AG04449 (cell line): Measurements from ENCODE around the gene RASGEF1C.

Experiments
- CTCF ChIA-PET: fragments of 350-600 bp; formaldehyde crosslinking; extraction: SDS; loops from one replicate; lab custom pipeline; 2021; ENCODE audit warnings: antibody characterized with exemption; lab: Yijun Ruan, JAX
- POLR2A ChIA-PET: fragments of 400-600, 350-600 bp; formaldehyde crosslinking; extraction: SDS; loops from one replicate; lab custom pipeline; 2020; ENCODE audit warnings: antibody characterized with exemption, inconsistent platforms; lab: Yijun Ruan, JAX
- DNase-seq: peaks from one replicate; pipeline ENCODE4 v3.0.0-alpha.2; 2010; ENCODE audit warnings: low read depth, low spot score
- H3K4me3 ChIP-seq: 2 replicates; pipeline ENCODE4 v1.5.1; 2011; ENCODE audit warnings: low read depth, mild to moderate bottlenecking, control low read depth, low read length
- TF ChIP-seq, protein P1 (sequence below): IDR thresholded peaks from one replicate; pipeline ENCODE4 v1.5.1; 2011; ENCODE audit warnings: mild to moderate bottlenecking, moderate library complexity, low read length, control low read depth, inconsistent platforms; ENCODE audit not compliant: insufficient read depth; ENCODE audit errors: missing control alignments

RASGEF1C gene

DNA sequence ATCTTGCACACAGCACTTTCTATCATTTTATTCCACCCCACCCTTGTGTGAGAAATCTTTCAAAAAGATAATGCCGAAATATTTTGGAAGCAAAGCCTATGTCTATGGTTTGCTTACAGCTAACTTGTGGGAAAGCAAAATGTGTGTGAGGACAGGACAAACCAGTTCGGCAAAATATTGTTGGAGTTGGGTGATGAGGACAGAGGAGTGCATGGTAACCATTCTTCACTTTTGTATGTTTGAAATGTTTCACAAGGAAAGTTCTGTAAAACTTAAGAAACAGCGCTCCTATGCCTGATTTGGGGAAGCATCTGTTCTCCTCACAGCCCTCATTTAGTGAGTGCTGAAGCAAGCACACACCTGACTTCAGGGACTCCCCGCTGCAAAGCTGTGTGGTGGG, 75.5 kb downstream of the RASGEF1C start:
- H3K4me3 ChIP-seq = no peak overlapping the region
- DNase-seq = no peak
- POLR2A ChIA-PET = no interaction called here
- TF ChIP-seq, protein P1, sequence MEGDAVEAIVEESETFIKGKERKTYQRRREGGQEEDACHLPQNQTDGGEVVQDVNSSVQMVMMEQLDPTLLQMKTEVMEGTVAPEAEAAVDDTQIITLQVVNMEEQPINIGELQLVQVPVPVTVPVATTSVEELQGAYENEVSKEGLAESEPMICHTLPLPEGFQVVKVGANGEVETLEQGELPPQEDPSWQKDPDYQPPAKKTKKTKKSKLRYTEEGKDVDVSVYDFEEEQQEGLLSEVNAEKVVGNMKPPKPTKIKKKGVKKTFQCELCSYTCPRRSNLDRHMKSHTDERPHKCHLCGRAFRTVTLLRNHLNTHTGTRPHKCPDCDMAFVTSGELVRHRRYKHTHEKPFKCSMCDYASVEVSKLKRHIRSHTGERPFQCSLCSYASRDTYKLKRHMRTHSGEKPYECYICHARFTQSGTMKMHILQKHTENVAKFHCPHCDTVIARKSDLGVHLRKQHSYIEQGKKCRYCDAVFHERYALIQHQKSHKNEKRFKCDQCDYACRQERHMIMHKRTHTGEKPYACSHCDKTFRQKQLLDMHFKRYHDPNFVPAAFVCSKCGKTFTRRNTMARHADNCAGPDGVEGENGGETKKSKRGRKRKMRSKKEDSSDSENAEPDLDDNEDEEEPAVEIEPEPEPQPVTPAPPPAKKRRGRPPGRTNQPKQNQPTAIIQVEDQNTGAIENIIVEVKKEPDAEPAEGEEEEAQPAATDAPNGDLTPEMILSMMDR = no peak
- CTCF ChIA-PET = no interaction called here

DNA sequence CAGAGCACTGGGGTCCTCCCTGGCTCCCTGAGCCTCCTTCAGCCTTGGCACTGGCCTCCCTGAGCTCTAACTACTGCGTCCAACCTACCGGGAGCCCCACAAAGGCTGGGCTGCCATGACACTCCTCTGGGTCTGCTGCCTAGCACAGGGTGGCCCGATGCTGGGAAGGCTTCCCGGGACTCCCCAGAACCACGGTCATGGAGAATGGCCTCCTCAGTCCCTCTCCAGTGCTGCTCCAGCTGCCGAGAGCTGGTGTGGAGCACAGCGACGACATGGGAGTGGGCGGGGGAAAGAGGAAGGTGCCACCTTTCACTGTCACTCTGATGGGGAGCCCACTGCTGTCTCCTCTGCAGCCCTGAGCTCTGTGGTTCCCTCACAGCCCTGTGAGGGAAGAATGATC, 76.0 kb downstream of the RASGEF1C start:
- CTCF ChIA-PET = no interaction called here
- DNase-seq = no peak
- TF ChIP-seq, protein P1 = no peak
- no peak overlapping the region for H3K4me3 ChIP-seq
- POLR2A ChIA-PET = no interaction called here

DNA sequence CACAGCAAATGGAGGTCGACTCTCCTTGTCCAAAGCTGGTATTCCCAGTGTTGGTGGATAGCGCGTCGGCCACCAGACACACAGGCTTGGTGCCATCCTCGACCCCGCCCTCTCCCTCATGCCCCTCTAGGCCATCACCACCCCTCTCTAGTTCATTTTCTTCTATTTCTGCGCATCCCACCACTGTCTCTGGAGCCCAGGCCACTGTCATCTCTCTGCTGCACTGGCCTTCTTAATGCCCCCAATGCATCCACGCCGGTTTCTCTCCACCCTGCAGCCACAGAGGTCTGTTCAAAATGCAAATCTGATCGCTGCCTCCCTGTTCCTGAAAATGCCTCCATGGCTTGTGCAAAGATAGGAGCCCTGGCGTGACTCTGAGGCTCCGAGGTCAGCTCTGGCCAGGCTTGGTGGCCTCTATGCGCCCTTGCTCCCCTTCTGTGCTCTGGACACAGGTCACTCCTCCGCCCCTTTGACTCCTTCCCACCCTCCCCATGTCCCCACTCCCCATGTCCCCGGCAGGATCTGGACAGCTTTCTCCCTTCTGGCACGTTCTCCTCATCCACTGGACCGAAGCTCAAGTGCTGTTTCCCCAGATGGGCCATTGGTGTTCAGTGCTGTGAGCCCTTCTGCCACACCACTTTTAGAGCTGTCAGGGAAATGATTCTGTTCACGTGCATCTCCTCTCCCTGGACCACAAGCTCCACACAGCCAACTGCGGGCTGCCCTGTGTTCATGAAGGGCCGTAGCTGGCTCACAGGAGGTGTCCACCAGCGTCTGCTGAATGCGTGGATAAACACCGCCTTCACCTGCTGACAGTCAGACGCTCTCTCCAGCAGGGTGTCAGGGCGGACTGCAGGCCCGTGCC, 77.9 kb downstream of the RASGEF1C start:
- CTCF ChIA-PET = interaction anchor here (1.2 kb wide), 1 partner anchor 588 kb away, joined by 3 read pairs; no protein-coding TSS in a partner anchor
- DNase-seq = no peak
- POLR2A ChIA-PET = no interaction called here
- TF ChIP-seq, protein P1 = no peak
- H3K4me3 ChIP-seq = no peak overlapping the region

DNA sequence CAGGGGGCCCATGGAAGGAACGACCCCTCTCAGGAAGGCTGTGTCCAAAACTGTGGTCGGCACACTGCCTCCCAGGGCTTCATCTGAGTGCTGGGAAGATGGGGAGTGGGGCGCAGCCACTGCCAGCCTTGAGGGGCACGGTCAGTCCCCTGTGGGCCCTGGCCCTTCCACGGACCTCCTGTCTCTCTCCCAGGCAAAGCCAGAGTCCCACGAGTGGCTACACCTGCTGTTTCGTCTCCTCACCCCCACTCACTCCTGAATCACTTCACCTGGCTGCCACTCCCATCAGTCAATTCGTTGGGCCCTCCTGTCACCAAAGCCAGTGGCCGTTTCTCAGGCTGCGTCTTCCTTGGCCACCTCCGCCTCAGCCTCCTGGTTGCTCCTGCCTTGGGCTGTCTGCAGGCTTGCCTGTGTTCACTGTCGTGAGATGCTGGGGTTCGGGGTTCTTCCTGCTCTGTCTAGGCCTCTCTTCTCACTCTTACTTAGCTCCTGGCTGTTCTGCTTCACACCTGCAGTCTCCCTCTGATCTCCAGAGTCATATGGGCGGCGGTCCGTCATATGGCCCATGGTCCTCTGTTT, 78.6 kb downstream of the RASGEF1C start:
- no peak overlapping the region for H3K4me3 ChIP-seq
- POLR2A ChIA-PET = no interaction called here
- TF ChIP-seq, protein P1 = no peak
- DNase-seq = no peak
- CTCF ChIA-PET = interaction anchor here (1.2 kb wide), 1 partner anchor 589 kb away, joined by 3 read pairs; no protein-coding TSS in a partner anchor

DNA sequence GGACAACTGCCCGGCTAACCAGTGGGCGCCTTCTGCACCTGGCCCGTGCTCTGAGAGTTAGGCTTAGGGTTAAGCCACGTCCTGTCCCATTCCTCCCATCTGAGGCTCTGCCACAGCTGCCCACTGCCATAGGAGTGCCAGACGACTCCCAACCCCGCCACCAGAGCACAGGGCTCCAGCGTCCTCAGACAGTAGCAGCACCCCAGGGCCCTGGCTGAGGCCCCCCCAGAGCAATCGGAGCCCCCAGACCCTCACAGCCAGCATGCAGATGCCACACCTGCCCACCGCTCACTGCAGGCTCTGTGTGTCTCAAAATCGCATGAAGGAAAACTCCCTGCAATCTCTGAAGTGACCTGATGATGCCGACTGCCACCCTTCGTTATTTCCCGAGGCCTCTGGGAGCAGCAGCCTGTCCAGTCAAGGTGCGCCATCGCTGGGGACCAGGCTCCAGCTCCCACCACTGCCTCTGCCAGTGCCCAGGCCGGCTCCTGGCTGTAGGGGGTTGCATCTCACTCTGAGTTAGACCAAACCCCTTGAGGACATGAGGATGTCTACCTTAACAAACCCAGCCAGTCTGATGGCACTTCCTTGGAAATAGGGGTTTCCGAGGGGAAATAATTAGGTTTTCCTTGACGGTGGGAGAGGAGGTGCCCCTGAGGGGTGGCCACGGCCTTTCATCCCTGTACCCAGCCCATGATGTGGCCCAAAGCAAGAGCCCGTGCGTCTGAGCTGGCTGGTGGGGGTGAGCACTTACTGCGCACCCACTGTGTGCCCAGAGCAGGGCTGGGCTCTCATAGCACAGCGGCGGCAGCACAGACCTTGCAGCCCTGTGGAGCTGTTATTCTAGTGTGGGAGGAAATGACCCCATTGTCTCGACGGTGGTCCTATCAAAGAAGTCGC, 79.5 kb downstream of the RASGEF1C start:
- no peak for DNase-seq
- no peak overlapping the region for H3K4me3 ChIP-seq
- ChIA-PET CTCF (interaction anchor here (0.6 kb wide), 1 partner anchor 367 kb away, joined by 3 read pairs; no protein-coding TSS in a partner anchor), POLR2A (no interaction called here)
- TF ChIP-seq, protein P1 = no peak
